HEK293 (cell line): ENCODE data around the gene GTSE1.

Experiments
- CTCF ChIA-PET: fragments of 350-600 bp; formaldehyde crosslinking; extraction: SDS; loops from one replicate; lab custom pipeline; 2021; ENCODE audit warnings: antibody characterized with exemption; lab: Yijun Ruan, JAX
- POLR2A ChIA-PET: fragments of 300-600 bp; formaldehyde crosslinking; extraction: SDS; loops from one replicate; lab custom pipeline; 2020; ENCODE audit warnings: antibody characterized with exemption, inconsistent platforms; lab: Yijun Ruan, JAX
- H3K27ac ChIP-seq: fragments of 200-500 bp; sonication (Bioruptor generic); 2 replicates; pipeline ENCODE4 v1.5.1; 2014; ENCODE audit warnings: low read depth, low read length, control low read depth, inconsistent platforms; ENCODE audit errors: extremely low read depth
- H3K36me3 ChIP-seq, 2 experiments: fragments of 200-500 bp in 1 of 2; sonication (Bioruptor generic) in 1 of 2; 1 replicate in 1 of 2; 2 replicates in 1 of 2; pipeline ENCODE4 v1.5.1; 2014 to 2017; ENCODE audit warnings: inconsistent platforms in 2 of 2, low read length in 2 of 2; ENCODE audit not compliant: control insufficient read depth in 2 of 2, insufficient read depth in 1 of 2
- H3K4me1 ChIP-seq: fragments of 200-500 bp; sonication (Bioruptor generic); 2 replicates; pipeline ENCODE4 v1.5.1; 2014; ENCODE audit warnings: mild to moderate bottlenecking, low read length, inconsistent platforms; ENCODE audit not compliant: control insufficient read depth, insufficient read depth
- H3K4me3 ChIP-seq: 2 replicates; pipeline ENCODE4 v1.5.1; 2011; ENCODE audit warnings: low read depth, mild to moderate bottlenecking, control low read depth, low read length, moderate library complexity
- H3K9me3 ChIP-seq: fragments of 200-500 bp; sonication (Bioruptor generic); 2 replicates; pipeline ENCODE4 v1.5.1; 2014; ENCODE audit warnings: low read depth, low read length, inconsistent platforms; ENCODE audit not compliant: control insufficient read depth, insufficient read depth
- CTCF ChIP-seq: fragments of 450-650 bp; formaldehyde crosslinking; IDR thresholded peaks from 2 replicates; pipeline ENCODE4 v1.5.1; 2016; ENCODE audit warnings: missing biosample characterization, missing genetic modification characterization
- KLF7 ChIP-seq: fragments of 450-650 bp; formaldehyde crosslinking; IDR thresholded peaks from 2 replicates; pipeline ENCODE4 v1.5.1; 2016; ENCODE audit warnings: missing biosample characterization, missing genetic modification characterization, borderline replicate concordance
- PATZ1 ChIP-seq: fragments of 450-650 bp; formaldehyde crosslinking; IDR thresholded peaks from 2 replicates; pipeline ENCODE4 v1.5.1; 2016; ENCODE audit warnings: missing biosample characterization, missing genetic modification characterization
- PBX3 ChIP-seq: sonication (generic); formaldehyde crosslinking; IDR thresholded peaks from 2 replicates; pipeline ENCODE4 v1.8.1; 2022; ENCODE audit warnings: mild to moderate bottlenecking, moderate library complexity, missing genetic modification reagents
- PRDM10 ChIP-seq: fragments of 450-650 bp; formaldehyde crosslinking; IDR thresholded peaks from 2 replicates; pipeline ENCODE4 v1.5.1; 2016; ENCODE audit warnings: missing biosample characterization, missing genetic modification characterization
- REST ChIP-seq: fragments of 450-650 bp; formaldehyde crosslinking; IDR thresholded peaks from 2 replicates; pipeline ENCODE4 v1.5.1; 2016; ENCODE audit warnings: missing biosample characterization, missing genetic modification characterization
- SCRT2 ChIP-seq: fragments of 450-650 bp; formaldehyde crosslinking; IDR thresholded peaks from 2 replicates; pipeline ENCODE4 v1.5.1; 2016; ENCODE audit warnings: missing biosample characterization, missing genetic modification characterization
- SP3 ChIP-seq: fragments of 450-650 bp; formaldehyde crosslinking; IDR thresholded peaks from 2 replicates; pipeline ENCODE4 v1.5.1; 2016; ENCODE audit warnings: missing biosample characterization, missing genetic modification characterization
- TRIM28 ChIP-seq: IDR thresholded peaks from 2 replicates; pipeline ENCODE4 v1.6.1; 2011; ENCODE audit warnings: low read length, control low read depth, borderline replicate concordance
- ZBTB8A ChIP-seq: fragments of 450-650 bp; formaldehyde crosslinking; IDR thresholded peaks from 2 replicates; pipeline ENCODE4 v1.5.1; 2016; ENCODE audit warnings: missing biosample characterization, missing genetic modification characterization
- ZEB2 ChIP-seq: fragments of 450-650 bp; formaldehyde crosslinking; IDR thresholded peaks from 2 replicates; pipeline ENCODE4 v1.5.1; 2016; ENCODE audit warnings: missing biosample characterization, missing genetic modification characterization
- ZFHX2 ChIP-seq: fragments of 450-650 bp; formaldehyde crosslinking; conservative IDR thresholded peaks from 2 replicates; pipeline ENCODE4 v1.5.1; 2016; ENCODE audit warnings: missing biosample characterization, missing genetic modification characterization
- ZNF133 ChIP-seq: fragments of 450-650 bp; formaldehyde crosslinking; IDR thresholded peaks from 2 replicates; pipeline ENCODE4 v1.5.1; 2016; ENCODE audit warnings: missing biosample characterization, missing genetic modification characterization
- ZNF169 ChIP-seq: fragments of 450-650 bp; formaldehyde crosslinking; IDR thresholded peaks from 2 replicates; pipeline ENCODE4 v1.5.1; 2016; ENCODE audit warnings: missing biosample characterization, missing genetic modification characterization
- ZNF175 ChIP-seq: fragments of 450-650 bp; formaldehyde crosslinking; IDR thresholded peaks from 2 replicates; pipeline ENCODE4 v1.5.1; 2016; ENCODE audit warnings: missing biosample characterization, missing genetic modification characterization
- ZNF19 ChIP-seq: fragments of 450-650 bp; formaldehyde crosslinking; IDR thresholded peaks from 2 replicates; pipeline ENCODE4; 2016; ENCODE audit warnings: missing biosample characterization, missing genetic modification characterization, low read depth
- ZNF529 ChIP-seq: fragments of 450-650 bp; formaldehyde crosslinking; IDR thresholded peaks from 2 replicates; pipeline ENCODE4 v1.5.1; 2017; ENCODE audit warnings: missing genetic modification characterization, missing biosample characterization; ENCODE audit not compliant: insufficient replicate concordance
- ZSCAN16 ChIP-seq: fragments of 450-650 bp; formaldehyde crosslinking; IDR thresholded peaks from 2 replicates; pipeline ENCODE4 v1.5.1; 2016; ENCODE audit warnings: missing biosample characterization, missing genetic modification characterization
- ZSCAN5A ChIP-seq: fragments of 450-650 bp; formaldehyde crosslinking; IDR thresholded peaks from 2 replicates; pipeline ENCODE4 v1.5.1; 2016; ENCODE audit warnings: missing biosample characterization, missing genetic modification characterization
- ZXDB ChIP-seq: fragments of 450-650 bp; formaldehyde crosslinking; IDR thresholded peaks from 2 replicates; pipeline ENCODE4 v1.5.1; 2016; ENCODE audit warnings: missing biosample characterization, missing genetic modification characterization

Gene GTSE1

GRCh38 chr22:46297151-46297812 is 612 bp downstream of the GTSE1 start (continued):
- no peak for TF ChIP-seq CTCF (tag by site-specific recombination)
- peak; percentile 36; the same call in 1 of the 2 replicates for TF ChIP-seq ZFHX2 (tag by site-specific recombination)
- TF ChIP-seq PATZ1 (tag by site-specific recombination): peak; percentile 81
- TF ChIP-seq TRIM28: no peak
- TF ChIP-seq ZNF529 (tag by site-specific recombination): no peak
- 0 out of 2 replicates have a peak, but pooled peaks have one; percentile 9 for TF ChIP-seq ZXDB (tag by site-specific recombination)
- TF ChIP-seq ZBTB8A (tag by site-specific recombination): no peak

GRCh38 chr22:46299101-46299500 is 2.4 kb downstream of the GTSE1 start:
- POLR2A ChIA-PET: interaction anchor here (0.7 kb wide), 1 partner anchor 169 kb away, joined by 7 read pairs; no protein-coding TSS in a partner anchor
- TF ChIP-seq KLF7 (tag by site-specific recombination) (no peak), ZSCAN5A (tag by site-specific recombination) (no peak), PRDM10 (tag by site-specific recombination) (no peak), PBX3 (CRISPR knock-in tag) (no peak), ZSCAN16 (no peak), ZEB2 (tag by site-specific recombination) (no peak), ZNF19 (tag by site-specific recombination) (no peak), SP3 (tag by site-specific recombination) (no peak), SCRT2 (no peak), ZNF169 (tag by site-specific recombination) (no peak), ZNF133 (tag by site-specific recombination) (no peak), ZNF175 (tag by site-specific recombination) (no peak), REST (tag by site-specific recombination) (no peak)

More at GRCh38 chr22:46299101-46299500, 2.4 kb downstream of the GTSE1 start:
- H3K27ac ChIP-seq: no peak overlapping the region
- CTCF ChIA-PET: interaction anchor here (0.9 kb wide), 1 partner anchor 304 kb away, joined by 3 read pairs; no protein-coding TSS in a partner anchor
- no peaks in the 10 kb centered on the region for H3K9me3 ChIP-seq
- peaks cover 53 to 57% of the 10 kb centered on the region in 2 experiments for H3K36me3 ChIP-seq
- no peak overlapping the region for H3K4me3 ChIP-seq
- H3K4me1 ChIP-seq: peaks cover 8% of the 10 kb centered on the region
